Astrocyte (in vitro differentiated cells and primary cell): ENCODE measurements around the gene PJA1. TPM values are rescaled to one million over a fixed set of nuclear protein-coding genes. Genes with fewer than 3 reads are reported as not detected.

Experiments
- DNase-seq: peaks from one replicate; pipeline ENCODE4 v3.0.0-alpha.2; 2010; ENCODE audit warnings: low read depth
- FAIRE-seq: peaks from 2 replicates; lab custom pipeline; 2011; peaks lifted over from hg19 to GRCh38; lab: Jason Lieb, UNC
- H2AFZ ChIP-seq: 2 replicates; pipeline ENCODE4 v1.6.0; 2012; ENCODE audit warnings: low read depth, low read length, inconsistent platforms
- H3K27ac ChIP-seq: 2 replicates; pipeline ENCODE4 v1.5.1; 2011; ENCODE audit warnings: low read depth, low read length, inconsistent platforms
- H3K27me3 ChIP-seq: 2 replicates; pipeline ENCODE4 v1.6.0; 2011; ENCODE audit warnings: low read length, inconsistent platforms; ENCODE audit not compliant: insufficient read depth
- H3K36me3 ChIP-seq: 2 replicates; pipeline ENCODE4 v1.5.1; 2011; ENCODE audit warnings: low read length, inconsistent platforms; ENCODE audit not compliant: insufficient read depth
- H3K4me1 ChIP-seq: 2 replicates; pipeline ENCODE4 v1.5.1; 2011; ENCODE audit warnings: low read length, inconsistent platforms; ENCODE audit not compliant: insufficient read depth
- H3K4me2 ChIP-seq: 2 replicates; pipeline ENCODE4 v1.6.0; 2012; ENCODE audit warnings: low read length, inconsistent platforms
- H3K4me3 ChIP-seq: 2 replicates; pipeline ENCODE4 v1.5.1; 2011; ENCODE audit warnings: low read depth, mild to moderate bottlenecking, low read length, inconsistent platforms; ENCODE audit not compliant: insufficient read depth
- H3K79me2 ChIP-seq: 2 replicates; pipeline ENCODE4 v1.6.0; 2012; ENCODE audit warnings: mild to moderate bottlenecking, low read length, inconsistent platforms; ENCODE audit not compliant: insufficient read depth
- H3K9ac ChIP-seq: 2 replicates; pipeline ENCODE4 v1.6.0; 2012; ENCODE audit warnings: mild to moderate bottlenecking, low read length, inconsistent platforms
- H3K9me3 ChIP-seq: 2 replicates; pipeline ENCODE4 v1.5.1; 2012; ENCODE audit warnings: low read depth, mild to moderate bottlenecking, low read length, inconsistent platforms; ENCODE audit not compliant: insufficient read depth
- H4K20me1 ChIP-seq: 2 replicates; pipeline ENCODE4 v1.6.0; 2012; ENCODE audit warnings: low read length, inconsistent platforms; ENCODE audit not compliant: insufficient read depth
- H3K27ac Mint-ChIP-seq: one replicate; pipeline ENCODE4 v1.8.0; 2021; ENCODE audit warnings: mild to moderate bottlenecking, mixed read lengths; ENCODE audit not compliant: unreplicated experiment
- H3K27me3 Mint-ChIP-seq: one replicate; pipeline ENCODE4 v1.8.0; 2021; ENCODE audit warnings: low read depth, mixed read lengths; ENCODE audit not compliant: unreplicated experiment
- H3K36me3 Mint-ChIP-seq: one replicate; pipeline ENCODE4 v1.8.0; 2021; ENCODE audit warnings: low read depth, mixed read lengths; ENCODE audit not compliant: unreplicated experiment
- H3K4me1 Mint-ChIP-seq: one replicate; pipeline ENCODE4 v1.8.0; 2021; ENCODE audit warnings: low read depth, mixed read lengths; ENCODE audit not compliant: unreplicated experiment
- H3K4me3 Mint-ChIP-seq: one replicate; pipeline ENCODE4 v1.8.0; 2021; ENCODE audit warnings: mild to moderate bottlenecking, moderate library complexity, mixed read lengths; ENCODE audit not compliant: unreplicated experiment
- H3K9me3 Mint-ChIP-seq: one replicate; pipeline ENCODE4 v1.8.0; 2021; ENCODE audit warnings: mild to moderate bottlenecking, mixed read lengths; ENCODE audit not compliant: unreplicated experiment
- EZH2 ChIP-seq: IDR thresholded peaks from 2 replicates; pipeline ENCODE4 v1.6.1; 2012; ENCODE audit warnings: mild to moderate bottlenecking, low read length, inconsistent platforms; ENCODE audit not compliant: insufficient read depth
- total RNA-seq: library from RNA; stranded (reverse); gene quantifications from 2 replicates; pipeline ENCODE4 v1.2.1, GENCODE V29; 2021
- TF ChIP-seq, protein P1 (sequence below): IDR thresholded peaks from 2 replicates; pipeline ENCODE4 v1.5.1; 2011; ENCODE audit warnings: low read depth, mild to moderate bottlenecking, inconsistent platforms, low read length, moderate library complexity; ENCODE audit not compliant: insufficient read depth

PJA1 gene
- total RNA-seq, 1 donor from 2014 or later, result 28.9 TPM

DNA sequence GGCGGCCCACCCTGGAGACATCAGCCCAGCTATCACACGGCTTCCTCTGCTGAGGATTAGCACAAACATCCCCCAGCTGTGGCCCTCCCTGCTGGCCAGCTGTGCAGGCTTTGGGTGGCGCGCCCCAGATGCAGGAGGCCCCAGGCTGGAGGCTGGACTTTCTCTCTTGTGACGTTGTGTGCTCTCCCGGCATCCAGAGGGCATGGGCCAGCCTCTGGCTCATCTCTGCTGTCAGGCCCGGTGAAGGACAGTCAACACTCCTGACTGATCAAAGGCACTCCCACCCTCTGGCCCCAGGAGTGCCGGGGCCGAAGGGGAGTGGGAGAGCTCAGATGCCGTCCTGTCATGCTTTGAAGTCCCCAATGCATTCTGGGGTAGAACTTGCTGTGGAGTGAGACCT, 29.9 kb upstream of the PJA1 start:
- H3K27ac Mint-ChIP-seq, result no peak overlapping the region
- Histone ChIP-seq H4K20me1 (no peaks in the 10 kb centered on the region), H3K4me2 (no peak overlapping the region), H3K27me3 (no peaks in the 10 kb centered on the region), H3K27ac (no peak overlapping the region), H3K36me3 (no peaks in the 10 kb centered on the region), H3K79me2 (no peaks in the 10 kb centered on the region), H3K4me1 (no peaks in the 10 kb centered on the region), H3K9ac (no peak overlapping the region), H3K4me3 (no peak overlapping the region), H2AFZ (no peak overlapping the region), H3K9me3 (no peaks in the 10 kb centered on the region)
- peaks cover 5% of the 10 kb centered on the region for H3K27me3 Mint-ChIP-seq
- DNase-seq, result no peak
- no peak for TF ChIP-seq EZH2
- TF ChIP-seq, protein P1, sequence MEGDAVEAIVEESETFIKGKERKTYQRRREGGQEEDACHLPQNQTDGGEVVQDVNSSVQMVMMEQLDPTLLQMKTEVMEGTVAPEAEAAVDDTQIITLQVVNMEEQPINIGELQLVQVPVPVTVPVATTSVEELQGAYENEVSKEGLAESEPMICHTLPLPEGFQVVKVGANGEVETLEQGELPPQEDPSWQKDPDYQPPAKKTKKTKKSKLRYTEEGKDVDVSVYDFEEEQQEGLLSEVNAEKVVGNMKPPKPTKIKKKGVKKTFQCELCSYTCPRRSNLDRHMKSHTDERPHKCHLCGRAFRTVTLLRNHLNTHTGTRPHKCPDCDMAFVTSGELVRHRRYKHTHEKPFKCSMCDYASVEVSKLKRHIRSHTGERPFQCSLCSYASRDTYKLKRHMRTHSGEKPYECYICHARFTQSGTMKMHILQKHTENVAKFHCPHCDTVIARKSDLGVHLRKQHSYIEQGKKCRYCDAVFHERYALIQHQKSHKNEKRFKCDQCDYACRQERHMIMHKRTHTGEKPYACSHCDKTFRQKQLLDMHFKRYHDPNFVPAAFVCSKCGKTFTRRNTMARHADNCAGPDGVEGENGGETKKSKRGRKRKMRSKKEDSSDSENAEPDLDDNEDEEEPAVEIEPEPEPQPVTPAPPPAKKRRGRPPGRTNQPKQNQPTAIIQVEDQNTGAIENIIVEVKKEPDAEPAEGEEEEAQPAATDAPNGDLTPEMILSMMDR, result no peak
- no peaks in the 10 kb centered on the region for H3K4me1 Mint-ChIP-seq
- peak; percentile 13 for FAIRE-seq
- no peaks in the 10 kb centered on the region for H3K36me3 Mint-ChIP-seq
- no peak overlapping the region for H3K4me3 Mint-ChIP-seq
- H3K9me3 Mint-ChIP-seq, result peaks cover 1% of the 10 kb centered on the region

DNA sequence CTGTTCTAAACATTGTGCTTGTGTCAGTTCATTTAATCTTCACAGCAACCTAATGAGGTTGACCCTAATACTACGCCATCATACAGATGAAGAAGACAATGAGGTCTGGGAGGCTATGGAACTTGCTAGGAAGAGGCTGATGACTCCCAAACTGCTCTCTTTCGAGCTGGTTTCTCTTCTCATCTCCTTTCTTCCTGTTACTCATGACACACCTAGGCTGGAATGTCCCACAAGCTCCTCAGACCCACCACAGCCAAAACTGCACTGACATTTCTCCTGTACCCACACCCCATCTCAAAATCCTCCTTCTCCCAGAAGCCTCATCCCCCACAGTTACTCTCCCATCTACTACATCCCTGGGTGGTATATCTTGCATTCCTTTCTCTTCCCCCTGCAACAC, 27.4 kb upstream of the PJA1 start:
- Histone ChIP-seq H3K9me3 (no peaks in the 10 kb centered on the region), H3K9ac (no peak overlapping the region), H3K4me1 (no peaks in the 10 kb centered on the region), H3K36me3 (no peaks in the 10 kb centered on the region), H2AFZ (no peak overlapping the region), H3K4me3 (no peak overlapping the region), H3K4me2 (no peak overlapping the region), H3K27me3 (no peaks in the 10 kb centered on the region), H3K27ac (no peak overlapping the region), H3K79me2 (no peaks in the 10 kb centered on the region), H4K20me1 (no peaks in the 10 kb centered on the region)
- Mint-ChIP-seq H3K27ac (no peak overlapping the region), H3K4me3 (no peak overlapping the region), H3K4me1 (no peaks in the 10 kb centered on the region), H3K36me3 (no peaks in the 10 kb centered on the region), H3K9me3 (peaks cover 1% of the 10 kb centered on the region), H3K27me3 (peaks cover 6% of the 10 kb centered on the region)
- DNase-seq (no peak), FAIRE-seq (no peak)
- no peak for TF ChIP-seq EZH2
- TF ChIP-seq, protein P1, result no peak

GRCh38 chrX:69189576-69190371, 24.5 kb upstream of the PJA1 start:
- FAIRE-seq (no peak), DNase-seq (no peak)
- no peak overlapping the region for H3K4me3 ChIP-seq
- no peaks in the 10 kb centered on the region for H3K9me3 ChIP-seq
- H3K27ac ChIP-seq, result no peak overlapping the region
- H3K36me3 Mint-ChIP-seq, result no peaks in the 10 kb centered on the region
- no peaks in the 10 kb centered on the region for H3K4me1 ChIP-seq
- no peak overlapping the region for H2AFZ ChIP-seq
- H3K4me2 ChIP-seq, result no peak overlapping the region
- peaks cover 4% of the 10 kb centered on the region for H3K27me3 Mint-ChIP-seq
- no peaks in the 10 kb centered on the region for H3K4me1 Mint-ChIP-seq
- no peaks in the 10 kb centered on the region for H3K79me2 ChIP-seq
- H3K27me3 ChIP-seq, result no peaks in the 10 kb centered on the region
- no peak overlapping the region for H3K27ac Mint-ChIP-seq
- no peak overlapping the region for H3K4me3 Mint-ChIP-seq
- H3K9me3 Mint-ChIP-seq, result peaks cover 1% of the 10 kb centered on the region
- no peaks in the 10 kb centered on the region for H4K20me1 ChIP-seq
- no peaks in the 10 kb centered on the region for H3K36me3 ChIP-seq
- no peak overlapping the region for H3K9ac ChIP-seq
- TF ChIP-seq EZH2, result no peak
- TF ChIP-seq, protein P1, result no peak
